GM20000 (cell line): ENCODE results near the gene TWIST2.

Experiments
- DNase-seq: peaks from one replicate; pipeline ENCODE4 v3.0.0; 2012; ENCODE audit warnings: low spot score
- CTCF ChIP-seq: IDR thresholded peaks from 2 replicates; pipeline ENCODE4 v1.5.1; 2012; ENCODE audit warnings: mild to moderate bottlenecking, control low read depth; ENCODE audit errors: extremely low read depth, missing control alignments

Gene TWIST2

GRCh38 chr2:238956676-238957075 lies 108.8 kb downstream of the TWIST2 start:
- no peak for DNase-seq
- TF ChIP-seq CTCF: no peak
